ENCODE results near the gene ADGRG7. TPM values are rescaled to one million over a fixed set of nuclear protein-coding genes. Genes with fewer than 3 reads are reported as not detected.
A peak's percentile ranks its signal among the peaks of the same experiment; 100 is the strongest.

ADGRG7 gene
- total and polyA plus RNA-seq, 9 of the 15 experiments (the other 6 are each of a cell fraction or from before 2014, with no cell fraction given), result 0.03 TPM; not detected in 7

- peak; percentile 91 for TF ChIP-seq MEIS2 (IDR thresholded peaks at IDR 0.05; ENCODE audit: partially characterized antibody)
- peak in 1 of 2 experiments; percentile 16; a peak in 1 of 4 replicates for TF ChIP-seq HDAC1 (IDR thresholded peaks at IDR 0.05)
- TF ChIP-seq RFX1 (IDR thresholded peaks at IDR 0.05), result peak; percentile 44; the same call in 1 of the 2 replicates
- no peak for TF ChIP-seq DMBX1 (CRISPR knock-in tag; IDR thresholded peaks at IDR 0.05; ENCODE audit: borderline replicate concordance)
- 0 out of 2 replicates have a peak, but pooled peaks have one; percentile 18 for TF ChIP-seq ZSCAN32 (CRISPR knock-in tag; IDR thresholded peaks at IDR 0.05)
- TF ChIP-seq POLR2H (tag; IDR thresholded peaks at IDR 0.05; ENCODE audit: low read depth), result peak; percentile 80
- peak; percentile 47 for TF ChIP-seq HMGN3 (IDR thresholded peaks at IDR 0.05; ENCODE audit: borderline replicate concordance, extremely low read depth, insufficient read length, low read depth, low read length)
- peak; percentile 48 to 66; a peak in 3 of 4 replicates for TF ChIP-seq MNT (conservative IDR thresholded peaks at IDR 0.05)
- TF ChIP-seq ZNF699 (CRISPR knock-in tag; IDR thresholded peaks at IDR 0.05; ENCODE audit: insufficient replicate concordance), result no peak
- TF ChIP-seq ZBTB40 (IDR thresholded peaks at IDR 0.05), result peak; percentile 89
- TF ChIP-seq ZBTB40 (CRISPR knock-in tag; IDR thresholded peaks at IDR 0.05), result no peak
- no peak for TF ChIP-seq ARID3A (IDR thresholded peaks at IDR 0.05; ENCODE audit: borderline replicate concordance, low read depth, low read length)
- TF ChIP-seq BHLHE40 (IDR thresholded peaks at IDR 0.05; ENCODE audit: low read length), result peak; percentile 77; the same call in 1 of the 2 replicates
These were observed 99.8 kb downstream of the ADGRG7 start, which contains the start of gene TFG (continued) for GRCh38 chr3:100708989-100709841.
